Measurements from ENCODE around the gene VPS39. TPM values are rescaled to one million over a fixed set of nuclear protein-coding genes. Genes with fewer than 3 reads are reported as not detected.

The VPS39 gene
- total RNA-seq, 1 experiment from 2014 or later, result 46.9 TPM

DNA sequence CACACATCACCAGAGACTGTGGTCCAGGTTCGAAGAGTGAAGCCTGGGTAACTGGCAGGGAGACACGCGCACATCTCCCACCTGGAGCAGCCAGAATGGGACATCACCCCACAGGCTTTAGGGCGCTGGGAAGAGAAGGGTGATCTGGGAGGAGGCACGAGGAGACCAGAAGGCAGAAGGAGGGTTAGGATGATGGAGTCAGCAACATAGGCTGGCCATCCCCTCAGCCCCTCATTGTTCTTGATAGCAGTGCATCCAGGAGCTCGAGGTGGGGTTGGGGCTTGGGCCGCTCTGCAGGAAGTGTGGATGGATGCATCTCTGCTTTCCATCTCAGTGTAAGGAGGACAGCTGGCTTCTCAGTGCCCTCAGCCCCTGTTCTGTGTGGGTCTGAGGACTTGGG is 66.9 kb downstream of the VPS39 start:
- no TSS peak for BruUV-seq (replicated peaks)
- Histone ChIP-seq H3K27me3 (replicated peaks; ENCODE audit: insufficient read depth, low read depth, low read length, poor library complexity) (no peaks in the 10 kb centered on the region), H3K36me3 (ENCODE audit: insufficient read depth, low read length, poor library complexity, severe bottlenecking) (no peaks in the 10 kb centered on the region), H3K9me3 (ENCODE audit: low read depth, low read length, poor library complexity, severe bottlenecking) (no peaks in the 10 kb centered on the region), H3K27ac (ENCODE audit: low read depth, low read length, poor library complexity, severe bottlenecking) (no peak overlapping the region), H3K4me3 (ENCODE audit: low read depth, low read length, poor library complexity, severe bottlenecking) (no peak overlapping the region), H3K4me1 (ENCODE audit: insufficient read depth, low read length, poor library complexity, severe bottlenecking) (no peaks in the 10 kb centered on the region)
- DNase-seq (ENCODE audit: low spot score), result no peak
- ChIA-PET POLR2A (ENCODE audit: low non-redundant PET) (interaction anchor here (0.6 kb wide), 1 partner anchor 244 kb away, joined by 5 read pairs; no protein-coding TSS in a partner anchor), CTCF (no interaction called here)
- TF ChIP-seq, protein P1, sequence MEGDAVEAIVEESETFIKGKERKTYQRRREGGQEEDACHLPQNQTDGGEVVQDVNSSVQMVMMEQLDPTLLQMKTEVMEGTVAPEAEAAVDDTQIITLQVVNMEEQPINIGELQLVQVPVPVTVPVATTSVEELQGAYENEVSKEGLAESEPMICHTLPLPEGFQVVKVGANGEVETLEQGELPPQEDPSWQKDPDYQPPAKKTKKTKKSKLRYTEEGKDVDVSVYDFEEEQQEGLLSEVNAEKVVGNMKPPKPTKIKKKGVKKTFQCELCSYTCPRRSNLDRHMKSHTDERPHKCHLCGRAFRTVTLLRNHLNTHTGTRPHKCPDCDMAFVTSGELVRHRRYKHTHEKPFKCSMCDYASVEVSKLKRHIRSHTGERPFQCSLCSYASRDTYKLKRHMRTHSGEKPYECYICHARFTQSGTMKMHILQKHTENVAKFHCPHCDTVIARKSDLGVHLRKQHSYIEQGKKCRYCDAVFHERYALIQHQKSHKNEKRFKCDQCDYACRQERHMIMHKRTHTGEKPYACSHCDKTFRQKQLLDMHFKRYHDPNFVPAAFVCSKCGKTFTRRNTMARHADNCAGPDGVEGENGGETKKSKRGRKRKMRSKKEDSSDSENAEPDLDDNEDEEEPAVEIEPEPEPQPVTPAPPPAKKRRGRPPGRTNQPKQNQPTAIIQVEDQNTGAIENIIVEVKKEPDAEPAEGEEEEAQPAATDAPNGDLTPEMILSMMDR (conservative IDR thresholded peaks at IDR 0.05; ENCODE audit: low read depth, low read length), result no peak
- TF ChIP-seq EZH2 (IDR thresholded peaks at IDR 0.05; ENCODE audit: borderline replicate concordance, low read depth, low read length, poor library complexity, severe bottlenecking), result no peak
- intact Hi-C loops (cut with micrococcal nuclease; ENCODE audit: unreplicated experiment), result no loop called here

DNA sequence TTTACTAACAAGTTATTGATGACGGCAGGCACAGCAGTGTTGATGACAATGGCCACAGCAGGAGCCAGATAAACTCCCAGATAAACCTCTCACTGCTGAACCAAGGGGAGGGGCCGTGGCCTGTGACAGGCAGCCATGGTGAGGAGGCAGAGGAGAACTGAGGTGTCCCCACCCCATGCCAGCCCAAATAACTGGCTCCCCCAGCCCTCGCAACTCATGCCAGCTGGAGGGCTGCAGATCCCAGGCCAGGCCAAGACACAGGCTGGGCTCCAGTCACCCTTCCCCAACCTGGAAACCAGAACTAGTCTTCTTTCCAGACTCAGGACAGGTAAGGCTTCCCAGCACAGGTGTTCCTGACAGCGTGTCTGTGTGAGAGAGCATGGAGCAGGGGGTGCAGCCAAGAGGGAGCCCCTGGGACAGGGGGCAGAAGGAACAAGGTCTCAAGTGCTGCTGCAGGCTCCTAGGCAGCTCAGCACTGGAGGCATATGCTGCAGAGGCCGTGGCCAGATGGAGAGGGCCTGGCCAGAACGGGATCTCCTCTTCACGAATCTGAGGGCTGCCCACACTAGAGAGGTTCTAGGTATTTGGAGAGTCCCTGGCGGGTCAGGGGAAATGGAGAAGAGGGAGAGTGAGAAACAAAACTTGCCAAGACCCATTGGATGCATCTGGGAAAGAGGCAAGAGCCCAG is 67.6 kb downstream of the VPS39 start:
- Histone ChIP-seq H3K27ac (ENCODE audit: low read depth, low read length, poor library complexity, severe bottlenecking) (no peak overlapping the region), H3K36me3 (ENCODE audit: insufficient read depth, low read length, poor library complexity, severe bottlenecking) (no peaks in the 10 kb centered on the region), H3K27me3 (replicated peaks; ENCODE audit: insufficient read depth, low read depth, low read length, poor library complexity) (no peaks in the 10 kb centered on the region), H3K9me3 (ENCODE audit: low read depth, low read length, poor library complexity, severe bottlenecking) (no peaks in the 10 kb centered on the region), H3K4me3 (ENCODE audit: low read depth, low read length, poor library complexity, severe bottlenecking) (no peak overlapping the region), H3K4me1 (ENCODE audit: insufficient read depth, low read length, poor library complexity, severe bottlenecking) (no peaks in the 10 kb centered on the region)
- BruUV-seq (replicated peaks), result no TSS peak
- intact Hi-C loops (cut with micrococcal nuclease; ENCODE audit: unreplicated experiment), result no loop called here
- TF ChIP-seq, protein P1 (conservative IDR thresholded peaks at IDR 0.05; ENCODE audit: low read depth, low read length), result no peak
- TF ChIP-seq EZH2 (IDR thresholded peaks at IDR 0.05; ENCODE audit: borderline replicate concordance, low read depth, low read length, poor library complexity, severe bottlenecking), result no peak
- CTCF ChIA-PET, result no interaction called here
- POLR2A ChIA-PET (ENCODE audit: low non-redundant PET), result no interaction called here
- no peak for DNase-seq (ENCODE audit: low spot score)

DNA sequence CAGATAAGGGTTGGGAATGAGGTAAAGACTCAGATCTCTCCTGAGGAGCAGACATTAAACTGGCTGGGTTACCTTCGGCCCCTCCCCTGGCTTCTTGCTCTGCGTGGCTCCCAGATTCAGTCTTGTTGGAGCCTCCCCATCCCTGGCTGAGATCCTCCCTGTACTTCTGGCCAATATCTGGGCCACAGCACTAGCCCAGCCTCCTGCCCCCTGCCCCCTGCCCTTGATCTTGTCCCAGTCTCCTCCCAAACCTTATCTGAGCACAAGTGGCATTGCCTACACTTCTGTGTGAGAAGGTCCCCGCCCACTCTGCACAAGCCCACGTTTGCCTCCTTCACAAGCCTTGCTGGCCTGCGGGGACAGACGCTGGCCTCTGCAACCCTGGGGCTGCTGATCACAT is 68.5 kb downstream of the VPS39 start:
- Histone ChIP-seq H3K9me3 (ENCODE audit: low read depth, low read length, poor library complexity, severe bottlenecking) (no peaks in the 10 kb centered on the region), H3K27me3 (replicated peaks; ENCODE audit: insufficient read depth, low read depth, low read length, poor library complexity) (no peaks in the 10 kb centered on the region), H3K4me1 (ENCODE audit: insufficient read depth, low read length, poor library complexity, severe bottlenecking) (no peaks in the 10 kb centered on the region), H3K36me3 (ENCODE audit: insufficient read depth, low read length, poor library complexity, severe bottlenecking) (no peaks in the 10 kb centered on the region), H3K27ac (ENCODE audit: low read depth, low read length, poor library complexity, severe bottlenecking) (no peak overlapping the region), H3K4me3 (ENCODE audit: low read depth, low read length, poor library complexity, severe bottlenecking) (no peak overlapping the region)
- no peak for TF ChIP-seq EZH2 (IDR thresholded peaks at IDR 0.05; ENCODE audit: borderline replicate concordance, low read depth, low read length, poor library complexity, severe bottlenecking)
- TF ChIP-seq, protein P1 (conservative IDR thresholded peaks at IDR 0.05; ENCODE audit: low read depth, low read length), result no peak
- no TSS peak for BruUV-seq (replicated peaks)
- DNase-seq (ENCODE audit: low spot score), result no peak
- ChIA-PET POLR2A (ENCODE audit: low non-redundant PET) (no interaction called here), CTCF (no interaction called here)
- intact Hi-C loops (cut with micrococcal nuclease; ENCODE audit: unreplicated experiment), result no loop called here
